ENCODE data around the gene PHACTR4.
"Not testable (repeated sequence)": the region's sequence is repeated elsewhere in the genome, so short reads cannot be mapped to it uniquely, and the experiment has no call there.

The PHACTR4 gene

GRCh38 chr1:28540651-28541050 lies 171.1 kb downstream of the PHACTR4 start:
- no peak overlapping the region for H3K27ac ChIP-seq (ENCODE audit: low read depth, low read length)
- H2AFZ ChIP-seq (ENCODE audit: low read depth, low read length, severe bottlenecking): no peak overlapping the region
- TF ChIP-seq CTCF (IDR thresholded peaks at IDR 0.05; ENCODE audit: insufficient read depth, low read length, poor library complexity, severe bottlenecking) (no peak), EZH2phosphoT487 (conservative IDR thresholded peaks at IDR 0.05; ENCODE audit: low read length) (no peak)
- H3K9ac ChIP-seq (ENCODE audit: low read length): no peak overlapping the region
- peaks cover 12% of the 10 kb centered on the region for H3F3A ChIP-seq (ENCODE audit: insufficient read depth)
- no peaks in the 10 kb centered on the region for H4K20me1 ChIP-seq (ENCODE audit: low read depth, low read length)
- no peaks in the 10 kb centered on the region for H3K27me3 ChIP-seq (ENCODE audit: low read length)
- no peaks in the 10 kb centered on the region for H3K9me2 ChIP-seq (replicated peaks; ENCODE audit: insufficient read depth, low read length)
- no peak overlapping the region for H3K4me3 ChIP-seq (ENCODE audit: insufficient read depth, low read length, poor library complexity, severe bottlenecking)
- H3K4me2 ChIP-seq (ENCODE audit: low read depth, low read length, poor library complexity, severe bottlenecking): no peak overlapping the region
- no peaks in the 10 kb centered on the region for H3K79me2 ChIP-seq (ENCODE audit: insufficient read depth, low read length)
- no peaks in the 10 kb centered on the region for H3K9me3 ChIP-seq (ENCODE audit: insufficient read depth, low read length)
- 0 out of 2 replicates have a peak, but pooled peaks cover 1% of the 10 kb centered on the region for H3K36me3 ChIP-seq (ENCODE audit: low read length)

GRCh38 chr1:28541414-28542015 lies 172.0 kb downstream of the PHACTR4 start:
- not testable (repeated sequence) for H3K27ac ChIP-seq (ENCODE audit: low read depth, low read length); H3K9ac ChIP-seq (ENCODE audit: low read length); H4K20me1 ChIP-seq (ENCODE audit: low read depth, low read length); H3K27me3 ChIP-seq (ENCODE audit: low read length); H3K9me2 ChIP-seq (replicated peaks; ENCODE audit: insufficient read depth, low read length); H3K36me3 ChIP-seq (ENCODE audit: low read length); H2AFZ ChIP-seq (ENCODE audit: low read depth, low read length, severe bottlenecking); H3K9me3 ChIP-seq (ENCODE audit: insufficient read depth, low read length); H3K79me2 ChIP-seq (ENCODE audit: insufficient read depth, low read length); H3K4me2 ChIP-seq (ENCODE audit: low read depth, low read length, poor library complexity, severe bottlenecking); H3K4me3 ChIP-seq (ENCODE audit: insufficient read depth, low read length, poor library complexity, severe bottlenecking)
- H3F3A ChIP-seq (ENCODE audit: insufficient read depth): peaks cover 12% of the 10 kb centered on the region

GRCh38 chr1:28545246-28545628 lies 175.7 kb downstream of the PHACTR4 start:
- Histone ChIP-seq H3F3A (ENCODE audit: insufficient read depth) (peaks cover 14% of the 10 kb centered on the region; the same call in 1 of the 2 replicates), H3K9ac (ENCODE audit: low read length) (no peak overlapping the region), H3K9me2 (replicated peaks; ENCODE audit: insufficient read depth, low read length) (no peaks in the 10 kb centered on the region), H3K4me3 (ENCODE audit: insufficient read depth, low read length, poor library complexity, severe bottlenecking) (no peak overlapping the region), H3K27ac (ENCODE audit: low read depth, low read length) (no peak overlapping the region), H2AFZ (ENCODE audit: low read depth, low read length, severe bottlenecking) (no peak overlapping the region), H4K20me1 (ENCODE audit: low read depth, low read length) (no peaks in the 10 kb centered on the region), H3K4me2 (ENCODE audit: low read depth, low read length, poor library complexity, severe bottlenecking) (no peak overlapping the region), H3K36me3 (ENCODE audit: low read length) (no peaks in the 10 kb centered on the region), H3K27me3 (ENCODE audit: low read length) (no peaks in the 10 kb centered on the region), H3K9me3 (ENCODE audit: insufficient read depth, low read length) (no peaks in the 10 kb centered on the region), H3K79me2 (ENCODE audit: insufficient read depth, low read length) (no peaks in the 10 kb centered on the region)
- no peak for TF ChIP-seq CTCF (IDR thresholded peaks at IDR 0.05; ENCODE audit: insufficient read depth, low read length, poor library complexity, severe bottlenecking)
- TF ChIP-seq EZH2phosphoT487 (conservative IDR thresholded peaks at IDR 0.05; ENCODE audit: low read length): no peak

- Histone ChIP-seq H2AFZ (ENCODE audit: low read depth, low read length, severe bottlenecking) (no peak overlapping the region), H3K4me3 (ENCODE audit: insufficient read depth, low read length, poor library complexity, severe bottlenecking) (no peak overlapping the region), H3K9ac (ENCODE audit: low read length) (no peak overlapping the region), H3F3A (ENCODE audit: insufficient read depth) (peaks cover 23% of the 10 kb centered on the region), H3K27me3 (ENCODE audit: low read length) (no peaks in the 10 kb centered on the region), H3K27ac (ENCODE audit: low read depth, low read length) (no peak overlapping the region), H3K79me2 (ENCODE audit: insufficient read depth, low read length) (peaks cover 2% of the 10 kb centered on the region; the same call in 1 of the 2 replicates), H3K9me3 (ENCODE audit: insufficient read depth, low read length) (no peaks in the 10 kb centered on the region), H3K9me2 (replicated peaks; ENCODE audit: insufficient read depth, low read length) (no peaks in the 10 kb centered on the region), H3K4me2 (ENCODE audit: low read depth, low read length, poor library complexity, severe bottlenecking) (no peak overlapping the region), H3K36me3 (ENCODE audit: low read length) (no peaks in the 10 kb centered on the region), H4K20me1 (ENCODE audit: low read depth, low read length) (no peaks in the 10 kb centered on the region)
- no peak for TF ChIP-seq CTCF (IDR thresholded peaks at IDR 0.05; ENCODE audit: insufficient read depth, low read length, poor library complexity, severe bottlenecking)
- TF ChIP-seq EZH2phosphoT487 (conservative IDR thresholded peaks at IDR 0.05; ENCODE audit: low read length): no peak
Observed at GRCh38 chr1:28548318-28548717, 178.8 kb downstream of the PHACTR4 start.

Measured in SU-DHL-6 (cell line).